HepG2 (cell line): ENCODE results near the gene NDUFS1. TPM values are rescaled to one million over a fixed set of nuclear protein-coding genes. Genes with fewer than 3 reads are reported as not detected.

Experiments used
- KDM3A ChIP-seq: IDR thresholded peaks from 2 replicates; pipeline ENCODE4 v1.6.1; 2018; ENCODE audit warnings: low read depth, missing compliant biosample characterization
- LRRFIP1 ChIP-seq: sonication (generic); formaldehyde crosslinking; conservative IDR thresholded peaks from 2 replicates; pipeline ENCODE4 v1.4.0; 2020; ENCODE audit warnings: missing genetic modification reagents
- MIXL1 ChIP-seq: IDR thresholded peaks from 2 replicates; pipeline ENCODE4 v1.6.1; 2016
- NCOA5 ChIP-seq: sonication (generic); formaldehyde crosslinking; IDR thresholded peaks from 2 replicates; pipeline ENCODE4 v1.4.0; 2020; ENCODE audit warnings: missing genetic modification reagents
- NR2C2 ChIP-seq: sonication (generic); formaldehyde crosslinking; IDR thresholded peaks from 2 replicates; pipeline ENCODE4 v1.4.0; 2020; ENCODE audit warnings: missing genetic modification reagents, mild to moderate bottlenecking, moderate library complexity, borderline replicate concordance
- NR3C1 ChIP-seq: sonication (generic); formaldehyde crosslinking; IDR thresholded peaks from 2 replicates; pipeline ENCODE4 v1.4.0; 2020; ENCODE audit warnings: missing genetic modification reagents
- SAFB2 ChIP-seq: sonication (generic); formaldehyde crosslinking; IDR thresholded peaks from 2 replicates; pipeline ENCODE4 v1.5.1; 2020; ENCODE audit warnings: missing genetic modification reagents, low read depth, mild to moderate bottlenecking, borderline replicate concordance
- SAP130 ChIP-seq: IDR thresholded peaks from 2 replicates; pipeline ENCODE4 v1.6.1; 2016; ENCODE audit warnings: low read depth
- SOX5 ChIP-seq: IDR thresholded peaks from 2 replicates; pipeline ENCODE4 v1.6.1; 2016; ENCODE audit warnings: borderline replicate concordance
- TCF12 ChIP-seq, 2 experiments: fragments of 450-650 bp in 1 of 2; sonication (generic) in 1 of 2; formaldehyde crosslinking in 1 of 2; IDR thresholded peaks; 2 replicates each; pipeline versions ENCODE4 v1.6.1 to v1.8.0; 2017 to 2022; ENCODE audit warnings: antibody characterized with exemption in 1 of 2, mild to moderate bottlenecking in 1 of 2, missing genetic modification reagents in 1 of 2, moderate library complexity in 1 of 2
- TEAD2 ChIP-seq: sonication (generic); formaldehyde crosslinking; IDR thresholded peaks from 2 replicates; pipeline ENCODE4 v1.9.0; 2021; ENCODE audit warnings: missing genetic modification reagents
- ZBTB3 ChIP-seq: sonication (generic); formaldehyde crosslinking; IDR thresholded peaks from 2 replicates; pipeline ENCODE4 v1.4.0; 2020; ENCODE audit warnings: low read depth, mild to moderate bottlenecking, moderate library complexity, missing genetic modification reagents, borderline replicate concordance
- ZBTB4 ChIP-seq: sonication (generic); formaldehyde crosslinking; IDR thresholded peaks from 2 replicates; pipeline ENCODE4 v1.4.0; 2020; ENCODE audit warnings: missing genetic modification reagents, mild to moderate bottlenecking, borderline replicate concordance
- ZNF512B ChIP-seq: sonication (generic); formaldehyde crosslinking; IDR thresholded peaks from 2 replicates; pipeline ENCODE4 v1.5.1; 2020; ENCODE audit warnings: missing genetic modification reagents, mild to moderate bottlenecking, borderline replicate concordance
- polyA plus RNA-seq, 8 experiments: library from polyadenylated mRNA; depleted of rRNA in 3 of 8; stranded (reverse) in 7 of 8; unstranded in 1 of 8; fragments of >200 nt; fragmentation: Illumina TruSeq in 4 of 8; extraction: Trizol in 4 of 8; gene quantifications; 2 replicates each; pipeline versions ENCODE4 v1.2.1 to v1.2.3, GENCODE V29; 2011 to 2016; ENCODE audit warnings: low read depth in 4 of 8, missing spikeins in 1 of 8, mixed read lengths in 1 of 8; ENCODE audit not compliant: insufficient read depth in 1 of 8
- total RNA-seq, 5 experiments: library from RNA; depleted of rRNA; stranded (reverse); fragments of >200 nt; fragmentation: Illumina TruSeq; extraction: Trizol; gene quantifications; 2 replicates each; pipeline ENCODE4 v1.2.3, GENCODE V29; 2016; ENCODE audit warnings: low read depth in 1 of 5

Gene NDUFS1
- total and polyA plus RNA-seq, 2 of the 13 experiments (the other 11 are each of a cell fraction or from before 2014, with no cell fraction given), result 139 to 242 TPM

- TF ChIP-seq TCF12 (IDR thresholded peaks at IDR 0.05) (no peak), TCF12 (CRISPR knock-in tag; IDR thresholded peaks at IDR 0.05) (0 out of 2 replicates have a peak, but pooled peaks have one; percentile 34), KDM3A (CRISPR knock-in tag) (no peak), ZBTB4 (CRISPR knock-in tag) (no peak), NR3C1 (CRISPR knock-in tag) (no peak), ZBTB3 (CRISPR knock-in tag) (no peak), SAP130 (CRISPR knock-in tag) (0 out of 2 replicates have a peak, but pooled peaks have one; percentile 15), SAFB2 (no peak), MIXL1 (no peak), ZNF512B (CRISPR knock-in tag) (no peak), TEAD2 (no peak), LRRFIP1 (CRISPR knock-in tag) (no peak), NCOA5 (CRISPR knock-in tag) (no peak), SOX5 (CRISPR knock-in tag) (peak; percentile 33; the same call in 1 of the 2 replicates), NR2C2 (CRISPR knock-in tag) (no peak)
These were observed 76.9 kb downstream of the NDUFS1 start (continued) for GRCh38 chr2:206082298-206082843.
